H1 (cell line): Measurements from ENCODE around the gene AHRR.

Source experiments
- CBX5 ChIP-seq: fragments of 300-800, 300-1000 bp; sonication (generic); IDR thresholded peaks from 2 replicates; pipeline ENCODE4 v1.7.1; 2016; ENCODE audit warnings: antibody characterized with exemption, low read length, low read depth
- CTCF ChIP-seq, 3 experiments: IDR thresholded peaks; 1 replicate in 2 of 3; 2 replicates in 1 of 3; pipeline versions ENCODE4 v1.5.1 to v1.6.1; 2011; ENCODE audit warnings: low read length in 3 of 3, mild to moderate bottlenecking in 3 of 3, inconsistent platforms in 2 of 3, low read depth in 1 of 3, moderate library complexity in 1 of 3; ENCODE audit not compliant: insufficient read depth in 1 of 3; ENCODE audit errors: control extremely low read depth in 1 of 3
- GABPA ChIP-seq: IDR thresholded peaks from 2 replicates; pipeline ENCODE4 v1.6.1; 2011; ENCODE audit warnings: mild to moderate bottlenecking, low read length, moderate library complexity, borderline replicate concordance; ENCODE audit not compliant: insufficient read depth
- GTF2F1 ChIP-seq: IDR thresholded peaks from 2 replicates; pipeline ENCODE4 v1.6.1; 2012; ENCODE audit warnings: low read depth, low read length, improper control_type of control experiment, borderline replicate concordance
- HDAC6 ChIP-seq: IDR thresholded peaks from one replicate; pipeline ENCODE4 v1.7.1; 2012; ENCODE audit warnings: low read depth, mild to moderate bottlenecking, inconsistent platforms, low read length, moderate library complexity
- JUN ChIP-seq: IDR thresholded peaks from 2 replicates; pipeline ENCODE4 v1.6.1; 2011; ENCODE audit warnings: low read depth, mild to moderate bottlenecking, improper control_type of control experiment, low read length
- POLR2A ChIP-seq, 2 experiments: IDR thresholded peaks; 1 replicate in 1 of 2; 2 replicates in 1 of 2; pipeline ENCODE4 v1.6.1; 2011; ENCODE audit warnings: low read depth in 2 of 2, low read length in 2 of 2, mild to moderate bottlenecking in 2 of 2; ENCODE audit errors: control extremely low read depth in 1 of 2
- SP1 ChIP-seq: IDR thresholded peaks from 2 replicates; pipeline ENCODE4 v1.6.1; 2011; ENCODE audit warnings: low read depth, low read length
- YY1 ChIP-seq: IDR thresholded peaks from 2 replicates; pipeline ENCODE4 v1.6.1; 2011; ENCODE audit warnings: low read depth, mild to moderate bottlenecking, low read length
- ZNF274 ChIP-seq: IDR thresholded peaks from 2 replicates; pipeline ENCODE4 v1.7.0; 2012; ENCODE audit warnings: low read length, borderline replicate concordance; ENCODE audit errors: extremely low read depth
- TF ChIP-seq, protein P1 (sequence below): IDR thresholded peaks from 2 replicates; pipeline ENCODE4 v1.6.1; 2011; ENCODE audit warnings: low read depth, mild to moderate bottlenecking, low read length; ENCODE audit not compliant: insufficient read depth
- TF ChIP-seq, protein P2 (sequence below): IDR thresholded peaks from 2 replicates; pipeline ENCODE4 v1.6.1; 2012; ENCODE audit warnings: inconsistent platforms
- TF ChIP-seq, protein P3 (sequence below): IDR thresholded peaks from 2 replicates; pipeline ENCODE4 v1.6.1; 2011; ENCODE audit warnings: low read length, improper control_type of control experiment
- TF ChIP-seq, protein P4 (sequence below): IDR thresholded peaks from 2 replicates; pipeline ENCODE4 v1.6.1; 2012; ENCODE audit warnings: inconsistent platforms

DNA sequence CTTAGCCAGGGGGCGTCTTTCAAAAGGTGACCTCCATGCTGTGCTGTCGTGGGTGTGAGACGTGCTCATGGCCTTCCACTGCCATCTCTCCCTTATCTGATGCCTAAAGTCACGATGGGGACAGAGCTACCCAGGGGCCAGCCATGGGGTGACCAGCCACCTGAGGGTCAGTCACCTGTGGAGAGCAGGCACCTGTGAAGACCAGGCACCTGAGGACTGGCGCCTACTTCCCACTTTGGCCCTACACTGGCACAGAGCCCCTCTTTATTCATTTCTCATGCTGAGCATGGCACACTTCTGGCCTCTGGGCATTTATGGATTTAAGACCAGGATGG is 115.1 kb downstream of the AHRR start:
- TF ChIP-seq, protein P1, sequence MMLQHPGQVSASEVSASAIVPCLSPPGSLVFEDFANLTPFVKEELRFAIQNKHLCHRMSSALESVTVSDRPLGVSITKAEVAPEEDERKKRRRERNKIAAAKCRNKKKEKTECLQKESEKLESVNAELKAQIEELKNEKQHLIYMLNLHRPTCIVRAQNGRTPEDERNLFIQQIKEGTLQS: no peak
- no peak for TF ChIP-seq CTCF (IDR thresholded peaks at IDR 0.05; ENCODE audit: control extremely low read depth in 1 of 3, insufficient read depth in 1 of 3, low read depth in 1 of 3, low read length in 3 of 3)
- TF ChIP-seq ZNF274: no peak
- TF ChIP-seq, protein P2, sequence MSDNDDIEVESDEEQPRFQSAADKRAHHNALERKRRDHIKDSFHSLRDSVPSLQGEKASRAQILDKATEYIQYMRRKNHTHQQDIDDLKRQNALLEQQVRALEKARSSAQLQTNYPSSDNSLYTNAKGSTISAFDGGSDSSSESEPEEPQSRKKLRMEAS: no peak
- TF ChIP-seq YY1: no peak
- no peak for TF ChIP-seq GABPA
- no peak for TF ChIP-seq CBX5
- no peak for TF ChIP-seq SP1
- no peak for TF ChIP-seq JUN
- no peak for TF ChIP-seq HDAC6
- TF ChIP-seq, protein P3, sequence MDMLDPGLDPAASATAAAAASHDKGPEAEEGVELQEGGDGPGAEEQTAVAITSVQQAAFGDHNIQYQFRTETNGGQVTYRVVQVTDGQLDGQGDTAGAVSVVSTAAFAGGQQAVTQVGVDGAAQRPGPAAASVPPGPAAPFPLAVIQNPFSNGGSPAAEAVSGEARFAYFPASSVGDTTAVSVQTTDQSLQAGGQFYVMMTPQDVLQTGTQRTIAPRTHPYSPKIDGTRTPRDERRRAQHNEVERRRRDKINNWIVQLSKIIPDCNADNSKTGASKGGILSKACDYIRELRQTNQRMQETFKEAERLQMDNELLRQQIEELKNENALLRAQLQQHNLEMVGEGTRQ: no peak
- no peak for TF ChIP-seq GTF2F1
- TF ChIP-seq, protein P4, sequence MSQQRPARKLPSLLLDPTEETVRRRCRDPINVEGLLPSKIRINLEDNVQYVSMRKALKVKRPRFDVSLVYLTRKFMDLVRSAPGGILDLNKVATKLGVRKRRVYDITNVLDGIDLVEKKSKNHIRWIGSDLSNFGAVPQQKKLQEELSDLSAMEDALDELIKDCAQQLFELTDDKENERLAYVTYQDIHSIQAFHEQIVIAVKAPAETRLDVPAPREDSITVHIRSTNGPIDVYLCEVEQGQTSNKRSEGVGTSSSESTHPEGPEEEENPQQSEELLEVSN: no peak
- no peak for TF ChIP-seq POLR2A (IDR thresholded peaks at IDR 0.05; ENCODE audit: control extremely low read depth in 1 of 2, low read depth in 2 of 2, low read length in 2 of 2)
